Cardiac fibroblast (primary cell): ENCODE data around the gene ITGA11.
A peak's percentile ranks its signal among the peaks of the same experiment; 100 is the strongest.

Experiments used
- DNase-seq, 2 donors: peaks; one replicate each; pipeline versions ENCODE4 v3.0.0 to v3.0.0-alpha.2; 2010; ENCODE audit warnings: low read depth in 2 of 2
- H3K4me3 ChIP-seq, 2 donors: replicated peaks in 1 of 2; 1 replicate in 1 of 2; 2 replicates in 1 of 2; pipeline ENCODE4 v1.5.1; 2011; ENCODE audit warnings: low read depth in 2 of 2, low read length in 2 of 2, mild to moderate bottlenecking in 2 of 2, moderate library complexity in 1 of 2
- TF ChIP-seq, protein P1 (sequence below): IDR thresholded peaks from one replicate; pipeline ENCODE4 v1.5.1; 2011; ENCODE audit warnings: low read depth, mild to moderate bottlenecking, low read length, inconsistent platforms

Gene ITGA11

DNA sequence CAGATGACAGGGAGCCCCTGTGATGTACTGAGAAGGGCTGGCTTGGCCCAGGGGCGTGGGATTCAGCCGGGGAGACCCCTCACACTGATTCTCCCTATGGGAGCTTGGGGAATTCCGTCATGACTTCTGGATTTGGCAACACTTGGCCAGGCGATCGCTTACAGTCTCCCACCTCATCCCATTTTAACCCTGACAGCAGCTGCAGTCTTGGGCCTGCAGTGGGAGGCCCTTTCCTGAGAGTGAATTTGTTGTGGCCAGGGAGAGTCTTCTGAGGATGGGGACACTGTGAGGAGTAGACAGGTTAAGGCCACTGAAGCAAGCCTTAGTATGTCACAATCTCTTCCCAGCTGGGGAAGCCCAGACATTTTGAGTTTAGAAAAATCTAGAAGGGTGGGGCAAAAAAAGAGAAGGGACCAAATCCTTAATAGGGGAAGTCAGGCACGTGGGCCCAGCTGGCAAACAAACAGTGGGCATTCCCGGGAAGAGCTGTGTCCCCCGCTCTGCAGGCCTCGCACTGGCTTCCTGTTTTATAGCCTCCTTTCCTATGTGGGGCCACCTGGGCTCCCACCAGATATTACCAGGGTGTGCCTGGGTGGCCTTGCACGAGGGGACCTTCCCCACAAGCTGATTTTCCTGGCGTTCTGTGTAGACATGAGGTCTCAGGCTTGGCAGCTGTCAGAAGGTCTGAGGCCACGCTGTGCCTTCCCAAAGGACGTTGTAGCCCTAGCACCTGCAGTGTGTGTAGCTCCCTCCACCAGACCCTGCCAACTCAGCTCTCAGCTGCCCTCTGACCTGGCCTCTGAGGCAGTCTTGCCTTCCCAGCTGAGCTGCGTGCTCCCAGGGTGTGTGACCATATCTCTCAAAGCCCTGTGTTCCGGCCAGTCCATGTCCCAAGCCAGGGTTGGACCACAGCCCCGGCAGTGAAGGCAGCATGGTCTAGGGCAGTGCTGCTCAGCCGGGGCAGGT is 89.9 kb downstream of the ITGA11 start:
- no peak overlapping the region for H3K4me3 ChIP-seq
- DNase-seq: peak in 1 of 2 donors; percentile 38
- TF ChIP-seq, protein P1, sequence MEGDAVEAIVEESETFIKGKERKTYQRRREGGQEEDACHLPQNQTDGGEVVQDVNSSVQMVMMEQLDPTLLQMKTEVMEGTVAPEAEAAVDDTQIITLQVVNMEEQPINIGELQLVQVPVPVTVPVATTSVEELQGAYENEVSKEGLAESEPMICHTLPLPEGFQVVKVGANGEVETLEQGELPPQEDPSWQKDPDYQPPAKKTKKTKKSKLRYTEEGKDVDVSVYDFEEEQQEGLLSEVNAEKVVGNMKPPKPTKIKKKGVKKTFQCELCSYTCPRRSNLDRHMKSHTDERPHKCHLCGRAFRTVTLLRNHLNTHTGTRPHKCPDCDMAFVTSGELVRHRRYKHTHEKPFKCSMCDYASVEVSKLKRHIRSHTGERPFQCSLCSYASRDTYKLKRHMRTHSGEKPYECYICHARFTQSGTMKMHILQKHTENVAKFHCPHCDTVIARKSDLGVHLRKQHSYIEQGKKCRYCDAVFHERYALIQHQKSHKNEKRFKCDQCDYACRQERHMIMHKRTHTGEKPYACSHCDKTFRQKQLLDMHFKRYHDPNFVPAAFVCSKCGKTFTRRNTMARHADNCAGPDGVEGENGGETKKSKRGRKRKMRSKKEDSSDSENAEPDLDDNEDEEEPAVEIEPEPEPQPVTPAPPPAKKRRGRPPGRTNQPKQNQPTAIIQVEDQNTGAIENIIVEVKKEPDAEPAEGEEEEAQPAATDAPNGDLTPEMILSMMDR: no peak

DNA sequence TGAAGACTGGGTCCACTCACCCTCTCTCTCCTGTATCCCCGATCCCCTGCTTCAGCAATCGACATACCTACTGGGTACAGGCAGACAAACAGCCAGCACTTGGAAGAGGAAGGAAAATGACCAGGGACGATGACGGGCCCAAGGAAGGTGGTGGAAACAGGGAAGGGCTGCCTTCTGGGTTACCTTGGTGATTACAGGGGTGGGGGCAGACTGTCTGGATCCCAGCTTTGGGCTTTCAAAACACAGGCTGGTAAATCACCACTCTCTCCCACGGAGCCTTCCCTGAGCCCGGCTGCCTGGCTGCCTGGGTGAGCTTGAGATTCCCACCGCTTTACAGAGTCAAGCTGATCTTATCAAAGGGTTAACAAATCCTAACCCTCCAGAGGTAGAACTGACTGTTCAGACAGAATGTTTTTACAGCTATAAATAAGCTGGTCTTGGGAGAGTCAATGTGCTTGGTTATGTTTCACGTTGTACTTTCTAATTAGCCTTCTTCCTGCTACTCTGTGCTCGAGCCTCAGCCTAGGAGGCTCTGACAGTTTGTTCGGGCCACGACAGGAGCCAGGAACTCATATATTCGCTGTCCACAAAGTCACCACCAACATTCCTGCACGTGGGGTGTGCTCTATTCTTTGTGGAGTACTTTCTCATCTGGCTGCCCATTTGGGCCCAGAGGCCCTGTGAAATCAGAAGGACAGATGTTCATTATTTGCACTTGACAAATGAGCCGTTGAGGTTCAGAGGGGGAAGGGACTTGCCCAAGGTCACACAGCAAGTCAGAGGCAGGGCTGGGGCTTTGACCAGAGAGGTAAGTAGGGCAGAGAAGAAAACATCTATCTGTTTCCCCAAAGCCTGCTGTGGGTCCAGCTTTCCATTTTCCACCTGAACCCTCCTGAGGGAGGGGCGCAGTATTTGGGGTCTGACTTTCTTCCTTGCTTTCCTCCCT is 91.0 kb downstream of the ITGA11 start:
- H3K4me3 ChIP-seq: no peak overlapping the region
- TF ChIP-seq, protein P1: no peak
- peak in 1 of 2 donors; percentile 52 for DNase-seq

DNA sequence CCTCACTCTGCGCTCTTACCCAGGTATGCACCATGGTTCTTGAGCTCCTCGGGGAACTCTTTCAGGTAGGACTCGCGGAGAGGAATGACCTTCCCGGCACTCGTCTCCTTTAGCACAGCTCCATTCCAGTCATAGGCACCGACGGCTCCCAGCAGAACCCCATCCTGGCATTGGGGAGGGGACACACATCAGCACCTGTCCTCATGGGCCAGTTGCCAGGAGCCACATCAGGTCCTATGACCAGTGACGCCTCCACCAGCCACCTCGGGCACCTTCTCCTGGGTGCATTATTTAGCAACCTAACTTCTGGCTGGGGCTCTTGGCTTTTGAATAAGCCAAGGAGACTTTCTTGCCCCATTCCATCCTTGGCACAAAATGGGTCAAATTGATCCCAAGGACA is 92.5 kb downstream of the ITGA11 start:
- no peak for DNase-seq
- TF ChIP-seq, protein P1: no peak

DNA sequence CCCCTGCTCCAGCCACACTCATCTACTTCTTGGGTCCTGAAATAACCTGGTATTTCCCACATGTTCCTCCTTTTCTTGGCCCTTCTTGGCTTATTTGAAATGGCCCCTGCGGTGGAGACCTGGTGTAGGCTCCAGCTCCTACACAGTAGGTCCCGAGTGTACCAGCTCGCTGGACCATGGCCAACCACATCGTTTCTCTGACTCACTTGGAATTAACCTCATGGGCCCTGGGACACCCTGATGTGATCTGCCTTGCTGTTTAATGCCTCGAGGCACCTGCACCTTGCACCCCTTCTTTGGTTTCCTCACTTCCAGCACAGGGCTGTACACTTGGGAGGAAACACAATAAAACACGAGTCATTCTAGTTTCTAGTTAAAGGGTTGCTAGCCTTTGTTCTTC is 94.1 kb downstream of the ITGA11 start:
- no peak overlapping the region for H3K4me3 ChIP-seq
- TF ChIP-seq, protein P1: no peak
- peak in 1 of 2 donors; percentile 38 for DNase-seq

More for the DNA sequence above, 92.5 kb downstream of the ITGA11 start:
- H3K4me3 ChIP-seq: no peak overlapping the region

DNA sequence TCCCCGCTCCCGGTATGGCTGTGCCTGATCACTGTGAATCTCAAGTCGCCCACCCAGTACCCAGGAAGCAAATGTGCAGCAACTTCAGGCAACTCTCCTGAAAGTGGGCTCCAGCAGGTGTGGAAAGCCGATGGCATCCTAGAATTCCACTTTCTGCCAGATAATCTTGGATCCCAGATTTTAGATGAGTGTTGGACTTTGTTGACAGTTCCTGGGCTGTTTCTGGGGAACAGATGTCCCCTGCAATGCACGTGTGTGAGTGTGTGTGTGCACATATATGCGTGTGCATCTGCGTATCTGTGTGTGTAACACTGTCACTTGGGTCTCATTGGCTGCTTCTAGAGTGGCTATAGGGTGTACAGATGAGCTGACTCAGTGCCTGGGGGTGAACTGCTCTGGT is 95.4 kb downstream of the ITGA11 start:
- TF ChIP-seq, protein P1: no peak
- no peak overlapping the region for H3K4me3 ChIP-seq
- no peak for DNase-seq

DNA sequence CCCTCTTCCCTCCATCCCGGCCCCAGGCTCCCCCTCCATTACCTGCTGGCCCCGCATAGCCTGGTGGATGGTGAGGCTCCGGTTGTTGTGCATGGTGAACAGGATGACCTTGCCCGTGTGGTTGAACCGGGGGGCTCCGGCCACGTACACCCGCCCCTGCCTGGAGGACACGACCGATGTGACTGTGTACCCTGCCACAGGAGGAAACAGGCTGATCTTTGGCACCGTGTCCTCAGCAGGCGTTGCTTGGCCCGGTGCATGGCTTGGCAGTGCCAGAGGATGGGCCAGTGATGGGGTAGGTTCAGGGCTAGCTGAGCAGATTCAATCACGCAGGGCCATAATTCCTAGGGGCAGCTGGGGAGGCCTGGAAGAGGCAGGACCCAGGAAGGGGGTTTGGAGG is 96.3 kb downstream of the ITGA11 start:
- TF ChIP-seq, protein P1: no peak
- no peak for DNase-seq
- no peak overlapping the region for H3K4me3 ChIP-seq
